Upper lobe of right lung (tissue), 1 donor: ENCODE results near the gene PPFIBP2. TPM values are rescaled to one million over a fixed set of nuclear protein-coding genes. Genes with fewer than 3 reads are reported as not detected.

Source experiments
- ATAC-seq: fragments of 200-7000 bp; cut with Tn5 transposase; one replicate; pipeline ENCODE4 v1.9.1; 2020; ENCODE audit warnings: mild to moderate bottlenecking, moderate library complexity
- DNase-seq: peaks from one replicate; pipeline ENCODE4 v3.0.0-alpha.2; 2020
- H3K27ac ChIP-seq: fragments of 200-600 bp; one replicate; pipeline ENCODE4 v1.8.0; 2022
- H3K27me3 ChIP-seq: fragments of 200-600 bp; one replicate; pipeline ENCODE4 v1.8.0; 2022; ENCODE audit warnings: mild to moderate bottlenecking
- H3K36me3 ChIP-seq: fragments of 200-600 bp; one replicate; pipeline ENCODE4 v1.8.0; 2022
- H3K4me1 ChIP-seq: fragments of 200-600 bp; one replicate; pipeline ENCODE4 v1.8.0; 2022
- H3K4me3 ChIP-seq: fragments of 200-600 bp; one replicate; pipeline ENCODE4 v1.8.0; 2022; ENCODE audit warnings: mild to moderate bottlenecking
- H3K9me3 ChIP-seq: fragments of 200-600 bp; one replicate; pipeline ENCODE4 v1.8.0; 2022
- intact Hi-C: fragments of 100-400 bp; cut with DNase I; formaldehyde crosslinking; loops from one replicate; pipeline ENCODE4 v1.11.0; 2022
- total RNA-seq: library from RNA; stranded (reverse); fragmentation: NEBNext Ultra II Directional; extraction: Animal tissue kit (Norgen Biotek cat#: 25700); gene quantifications from one replicate; pipeline ENCODE4 v1.2.1, GENCODE V29; 2021
- TF ChIP-seq, protein P1 (sequence below): fragments of 200-600 bp; IDR thresholded peaks from one replicate; pipeline ENCODE4 v1.8.0; 2022; ENCODE audit warnings: antibody characterized with exemption
- donor health status: DM: no; HTN: yes; CAD: no; lungs with severe emphysema.

Gene PPFIBP2
- total RNA-seq, 1 donor from 2014 or later = 26.8 TPM

GRCh38 chr11:7555052-7555699 is 41.4 kb downstream of the PPFIBP2 start:
- H3K27ac ChIP-seq = no peak overlapping the region
- H3K36me3 ChIP-seq = no peaks in the 10 kb centered on the region
- no peaks in the 10 kb centered on the region for H3K27me3 ChIP-seq
- no peaks in the 10 kb centered on the region for H3K9me3 ChIP-seq
- TF ChIP-seq, protein P1, sequence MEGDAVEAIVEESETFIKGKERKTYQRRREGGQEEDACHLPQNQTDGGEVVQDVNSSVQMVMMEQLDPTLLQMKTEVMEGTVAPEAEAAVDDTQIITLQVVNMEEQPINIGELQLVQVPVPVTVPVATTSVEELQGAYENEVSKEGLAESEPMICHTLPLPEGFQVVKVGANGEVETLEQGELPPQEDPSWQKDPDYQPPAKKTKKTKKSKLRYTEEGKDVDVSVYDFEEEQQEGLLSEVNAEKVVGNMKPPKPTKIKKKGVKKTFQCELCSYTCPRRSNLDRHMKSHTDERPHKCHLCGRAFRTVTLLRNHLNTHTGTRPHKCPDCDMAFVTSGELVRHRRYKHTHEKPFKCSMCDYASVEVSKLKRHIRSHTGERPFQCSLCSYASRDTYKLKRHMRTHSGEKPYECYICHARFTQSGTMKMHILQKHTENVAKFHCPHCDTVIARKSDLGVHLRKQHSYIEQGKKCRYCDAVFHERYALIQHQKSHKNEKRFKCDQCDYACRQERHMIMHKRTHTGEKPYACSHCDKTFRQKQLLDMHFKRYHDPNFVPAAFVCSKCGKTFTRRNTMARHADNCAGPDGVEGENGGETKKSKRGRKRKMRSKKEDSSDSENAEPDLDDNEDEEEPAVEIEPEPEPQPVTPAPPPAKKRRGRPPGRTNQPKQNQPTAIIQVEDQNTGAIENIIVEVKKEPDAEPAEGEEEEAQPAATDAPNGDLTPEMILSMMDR = no peak
- H3K4me1 ChIP-seq = peaks cover 3% of the 10 kb centered on the region
- peak; percentile 75 for DNase-seq
- peak; percentile 62 for ATAC-seq
- H3K4me3 ChIP-seq = no peak overlapping the region
- intact Hi-C loops = no loop called here

DNA sequence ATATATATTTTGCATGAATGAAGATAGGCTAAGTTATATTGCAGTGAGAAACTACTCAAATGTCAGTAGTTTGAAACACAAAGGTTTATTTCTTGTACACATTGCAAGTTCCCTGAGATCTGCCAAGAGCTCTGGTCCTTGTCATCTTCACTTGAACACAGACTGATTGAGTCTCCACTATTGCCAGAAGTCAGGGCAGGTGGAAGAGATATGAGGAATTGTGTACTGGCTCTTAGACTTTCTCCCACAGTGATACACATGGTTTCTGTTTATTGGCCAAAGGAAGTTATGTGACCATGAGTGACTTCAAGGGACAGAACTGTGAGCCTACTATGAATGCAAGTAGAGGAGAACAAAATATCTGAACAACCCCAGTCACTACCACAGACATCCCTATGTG is 44.2 kb downstream of the PPFIBP2 start:
- TF ChIP-seq, protein P1 = no peak
- Histone ChIP-seq H3K9me3 (no peaks in the 10 kb centered on the region), H3K4me1 (peaks cover 3% of the 10 kb centered on the region), H3K27me3 (no peaks in the 10 kb centered on the region), H3K27ac (no peak overlapping the region), H3K36me3 (no peaks in the 10 kb centered on the region), H3K4me3 (no peak overlapping the region)
- DNase-seq = no peak
- intact Hi-C loops = no loop called here
- ATAC-seq = no peak

GRCh38 chr11:7559398-7560283 is 45.8 kb downstream of the PPFIBP2 start:
- Histone ChIP-seq H3K4me1 (no peaks in the 10 kb centered on the region), H3K4me3 (no peak overlapping the region), H3K36me3 (no peaks in the 10 kb centered on the region), H3K27me3 (no peaks in the 10 kb centered on the region), H3K9me3 (no peaks in the 10 kb centered on the region), H3K27ac (no peak overlapping the region)
- intact Hi-C loops = no loop called here
- DNase-seq = no peak
- TF ChIP-seq, protein P1 = no peak
- no peak for ATAC-seq

DNA sequence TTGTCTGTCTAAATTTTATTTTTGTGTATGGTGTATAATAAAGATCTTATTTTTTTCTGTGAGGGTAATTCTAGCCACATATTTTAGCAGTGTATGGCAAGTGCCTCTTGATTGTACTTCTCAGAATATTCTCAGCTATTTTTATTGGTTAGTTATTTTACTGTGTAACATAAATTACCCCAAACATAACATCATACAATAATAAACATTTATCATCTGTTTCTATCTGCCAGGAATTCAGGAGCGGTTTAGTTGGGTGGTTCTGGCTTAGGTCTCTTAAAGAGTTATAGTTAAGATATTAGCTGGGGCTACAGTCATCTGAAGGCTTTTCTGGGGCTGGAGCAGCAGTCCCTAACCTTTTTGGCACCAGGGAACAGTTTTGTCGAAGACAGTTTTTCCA is 47.8 kb downstream of the PPFIBP2 start:
- H3K9me3 ChIP-seq = no peaks in the 10 kb centered on the region
- no peak overlapping the region for H3K27ac ChIP-seq
- intact Hi-C loops = no loop called here
- no peak overlapping the region for H3K4me3 ChIP-seq
- no peak for ATAC-seq
- H3K27me3 ChIP-seq = no peaks in the 10 kb centered on the region
- no peak for DNase-seq
- no peaks in the 10 kb centered on the region for H3K4me1 ChIP-seq
- H3K36me3 ChIP-seq = no peaks in the 10 kb centered on the region
- TF ChIP-seq, protein P1 = no peak

DNA sequence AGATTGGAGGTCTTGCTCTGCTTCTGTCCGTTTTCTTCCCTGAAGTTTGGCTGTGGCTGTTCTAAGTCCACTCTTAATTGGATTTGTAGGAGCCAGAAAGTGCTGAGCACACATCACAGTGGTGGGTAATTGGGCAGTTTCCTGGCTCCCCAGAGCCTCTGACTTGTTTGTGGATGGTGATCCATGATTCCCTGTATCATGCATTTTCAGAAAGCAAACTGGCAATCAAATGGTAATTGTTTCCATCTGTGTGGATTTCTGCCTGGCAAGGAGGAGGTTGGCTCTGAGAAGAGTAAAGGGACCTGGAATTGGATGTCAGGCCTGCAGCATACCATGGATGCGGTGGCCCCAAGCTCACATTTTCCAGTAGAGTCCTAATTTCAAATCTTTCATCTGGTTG is 49.5 kb downstream of the PPFIBP2 start:
- TF ChIP-seq, protein P1 = no peak
- no peaks in the 10 kb centered on the region for H3K27me3 ChIP-seq
- no peak overlapping the region for H3K27ac ChIP-seq
- no peaks in the 10 kb centered on the region for H3K4me1 ChIP-seq
- DNase-seq = no peak
- H3K36me3 ChIP-seq = no peaks in the 10 kb centered on the region
- ATAC-seq = no peak
- H3K9me3 ChIP-seq = no peaks in the 10 kb centered on the region
- intact Hi-C loops = no loop called here
- H3K4me3 ChIP-seq = no peak overlapping the region
